SU-DHL-6 (cell line): ENCODE measurements around the gene CADM1.

ENCODE experiments used
- H2AFZ ChIP-seq: fragments of 200-600 bp; sonication (generic); 2 replicates; pipeline ENCODE4 v1.6.1; 2014; ENCODE audit warnings: low read depth, mild to moderate bottlenecking, moderate library complexity, mixed read lengths, antibody characterized with exemption, low read length; ENCODE audit not compliant: severe bottlenecking
- H3F3A ChIP-seq: fragments of 200-600 bp; shearing (Covaris generic); 2 replicates; pipeline ENCODE4 v1.6.0; 2016; ENCODE audit warnings: antibody characterized with exemption, mild to moderate bottlenecking; ENCODE audit not compliant: insufficient read depth
- H3K27ac ChIP-seq: fragments of 200-600 bp; sonication (generic); 2 replicates; pipeline ENCODE4 v1.5.1; 2016; ENCODE audit warnings: low read depth, mild to moderate bottlenecking, low read length, moderate library complexity, mixed read lengths
- H3K27me3 ChIP-seq: fragments of 200-600 bp; sonication (generic), shearing (Covaris generic); 2 replicates; pipeline ENCODE4 v1.6.0; 2014; ENCODE audit warnings: mild to moderate bottlenecking, low read length
- H3K36me3 ChIP-seq: fragments of 200-600 bp; sonication (generic); 2 replicates; pipeline ENCODE4 v1.6.1; 2014; ENCODE audit warnings: mild to moderate bottlenecking, low read length, mixed read lengths
- H3K4me2 ChIP-seq: fragments of 300-600, 200-600 bp; shearing (Covaris generic), sonication (generic); 2 replicates; pipeline ENCODE4 v1.6.0; 2014; ENCODE audit warnings: low read length, low read depth, mild to moderate bottlenecking; ENCODE audit not compliant: poor library complexity, severe bottlenecking
- H3K4me3 ChIP-seq: fragments of 200-600 bp; sonication (generic); 2 replicates; pipeline ENCODE4 v1.5.1; 2014; ENCODE audit warnings: antibody characterized with exemption, low read length, mild to moderate bottlenecking, mixed read lengths; ENCODE audit not compliant: insufficient read depth, poor library complexity, severe bottlenecking
- H3K79me2 ChIP-seq: fragments of 200-600 bp; sonication (generic); 2 replicates; pipeline ENCODE4 v1.6.1; 2014; ENCODE audit warnings: mild to moderate bottlenecking, low read length, moderate library complexity; ENCODE audit not compliant: insufficient read depth
- H3K9ac ChIP-seq: fragments of 200-600 bp; sonication (generic); 2 replicates; pipeline ENCODE4 v1.7.0; 2014; ENCODE audit warnings: mild to moderate bottlenecking, low read length
- H3K9me2 ChIP-seq: fragments of 200-600 bp; sonication (generic); replicated peaks from 2 replicates; pipeline ENCODE4 v1.6.1; 2014; ENCODE audit warnings: low read length; ENCODE audit not compliant: insufficient read depth
- H3K9me3 ChIP-seq: fragments of 200-600 bp; sonication (generic); 2 replicates; pipeline ENCODE4 v1.6.1; 2014; ENCODE audit warnings: low read length, mixed read lengths; ENCODE audit not compliant: insufficient read depth
- H4K20me1 ChIP-seq: fragments of 200-600 bp; sonication (generic); 2 replicates; pipeline ENCODE4 v1.6.1; 2014; ENCODE audit warnings: low read depth, mild to moderate bottlenecking, antibody characterized with exemption, low read length, moderate library complexity, mixed read lengths
- CTCF ChIP-seq: fragments of 200-600 bp; sonication (generic); IDR thresholded peaks from one replicate; pipeline ENCODE4 v1.5.1; 2017; ENCODE audit warnings: antibody characterized with exemption, mild to moderate bottlenecking, low read length, moderate library complexity; ENCODE audit not compliant: insufficient read depth, poor library complexity, severe bottlenecking
- EZH2phosphoT487 ChIP-seq: fragments of 200-600 bp; sonication (generic), shearing (Covaris generic); conservative IDR thresholded peaks from 2 replicates; pipeline ENCODE4 v1.6.1; 2018; ENCODE audit warnings: mild to moderate bottlenecking, antibody characterized with exemption, low read length, moderate library complexity, mixed read lengths

CADM1 gene

GRCh38 chr11:115450519-115450918, 53.7 kb downstream of the CADM1 start:
- Histone ChIP-seq H3K4me2 (no peak overlapping the region), H3K4me3 (no peak overlapping the region), H3K9me3 (peaks cover 11% of the 10 kb centered on the region; the same call in 1 of the 2 replicates), H3K36me3 (no peaks in the 10 kb centered on the region), H3F3A (no peaks in the 10 kb centered on the region), H3K79me2 (no peaks in the 10 kb centered on the region), H3K9me2 (no peaks in the 10 kb centered on the region; the same call in 1 of the 2 replicates), H3K9ac (no peak overlapping the region), H2AFZ (no peak overlapping the region), H3K27me3 (no peaks in the 10 kb centered on the region), H4K20me1 (no peaks in the 10 kb centered on the region), H3K27ac (no peak overlapping the region)
- TF ChIP-seq EZH2phosphoT487 (no peak), CTCF (no peak)

GRCh38 chr11:115447273-115447864, 56.8 kb downstream of the CADM1 start:
- no peaks in the 10 kb centered on the region for H3K9me2 ChIP-seq
- H3K27me3 ChIP-seq, result no peaks in the 10 kb centered on the region
- no peaks in the 10 kb centered on the region for H3K36me3 ChIP-seq
- peaks cover 11% of the 10 kb centered on the region; the same call in 1 of the 2 replicates for H3K9me3 ChIP-seq
- H3K4me2 ChIP-seq, result no peak overlapping the region
- H2AFZ ChIP-seq, result no peak overlapping the region
- H3K79me2 ChIP-seq, result no peaks in the 10 kb centered on the region
- no peak overlapping the region for H3K27ac ChIP-seq
- no peak overlapping the region for H3K9ac ChIP-seq
- H4K20me1 ChIP-seq, result no peaks in the 10 kb centered on the region
- no peak overlapping the region for H3K4me3 ChIP-seq
- H3F3A ChIP-seq, result no peaks in the 10 kb centered on the region
- TF ChIP-seq CTCF (no peak), EZH2phosphoT487 (no peak)

GRCh38 chr11:115446214-115446613, 58.0 kb downstream of the CADM1 start:
- H3K9me2 ChIP-seq, result no peaks in the 10 kb centered on the region
- H4K20me1 ChIP-seq, result no peaks in the 10 kb centered on the region
- no peaks in the 10 kb centered on the region for H3K36me3 ChIP-seq
- peaks cover 11% of the 10 kb centered on the region; the same call in 1 of the 2 replicates for H3K9me3 ChIP-seq
- TF ChIP-seq EZH2phosphoT487 (no peak), CTCF (no peak)
- H3K79me2 ChIP-seq, result no peaks in the 10 kb centered on the region
- no peak overlapping the region for H2AFZ ChIP-seq
- no peak overlapping the region for H3K4me3 ChIP-seq
- no peak overlapping the region for H3K9ac ChIP-seq
- H3K4me2 ChIP-seq, result no peak overlapping the region
- no peaks in the 10 kb centered on the region for H3K27me3 ChIP-seq
- H3F3A ChIP-seq, result no peaks in the 10 kb centered on the region
- H3K27ac ChIP-seq, result no peak overlapping the region
